NCI-H345 treated with DMSO at 0.1 percent for 48 hours (cell line): ENCODE data around the gene PTCD1.
"Not testable (repeated sequence)": the region's sequence is repeated elsewhere in the genome, so short reads cannot be mapped to it uniquely, and the experiment has no call there.

Experiments used
- DNase-seq: peaks from one replicate; lab custom pipeline; 2025; ENCODE audit not compliant: unreplicated experiment; lab: John Stamatoyannopoulos, UW

PTCD1 gene

GRCh38 chr7:99387912-99388311 is 50.7 kb downstream of the PTCD1 start:
- no peak for DNase-seq

- DNase-seq, result not testable (repeated sequence)
Observed at GRCh38 chr7:99387239-99387635, 51.4 kb downstream of the PTCD1 start.

- no peak for DNase-seq
Observed at GRCh38 chr7:99386584-99387238, 51.9 kb downstream of the PTCD1 start.

- DNase-seq, result no peak
Observed at GRCh38 chr7:99385564-99385963, 53.0 kb downstream of the PTCD1 start.

GRCh38 chr7:99384523-99384922 is 54.1 kb downstream of the PTCD1 start:
- no peak for DNase-seq

GRCh38 chr7:99383791-99384370 is 54.7 kb downstream of the PTCD1 start:
- no peak for DNase-seq

- no peak for DNase-seq
Observed at GRCh38 chr7:99383203-99383602, 55.4 kb downstream of the PTCD1 start.

- no peak for DNase-seq
Observed at GRCh38 chr7:99381664-99382075, 56.9 kb downstream of the PTCD1 start.

GRCh38 chr7:99380823-99381663 is 57.6 kb downstream of the PTCD1 start:
- DNase-seq, result no peak

- no peak for DNase-seq
Observed at GRCh38 chr7:99380032-99380822, 58.4 kb downstream of the PTCD1 start.

GRCh38 chr7:99379693-99380031 is 58.9 kb downstream of the PTCD1 start:
- not testable (repeated sequence) for DNase-seq

- no peak for DNase-seq
Observed at GRCh38 chr7:99379043-99379577, 59.5 kb downstream of the PTCD1 start.

GRCh38 chr7:99375070-99375807 is 63.4 kb downstream of the PTCD1 start:
- DNase-seq, result peak; percentile 23

- peak; percentile 33 for DNase-seq
Observed at GRCh38 chr7:99374111-99375064, 64.2 kb downstream of the PTCD1 start, which contains the start of gene ARPC1B. Gene ARPC1B (plus strand): TSS chr7:99374730. CDS start chr7:99385715, 10,985 bp downstream.

- DNase-seq, result no peak
Observed at GRCh38 chr7:99373091-99374066, 65.2 kb downstream of the PTCD1 start.

- no peak for DNase-seq
Observed at GRCh38 chr7:99372275-99373090, 66.1 kb downstream of the PTCD1 start.

GRCh38 chr7:99371376-99371920 is 67.2 kb downstream of the PTCD1 start:
- DNase-seq, result no peak
